Activated CD4-positive, alpha-beta T cell treated with anti-CD3 and anti-CD28 coated beads for 36 hours (primary cell): Measurements from ENCODE around the gene CCDC149. TPM values are rescaled to one million over a fixed set of nuclear protein-coding genes. Genes with fewer than 3 reads are reported as not detected.

ENCODE experiments used
- ATAC-seq: fragments of 200-7000 bp; cut with Tn5 transposase; one replicate; pipeline ENCODE4 v1.10.0; 2021; ENCODE audit warnings: mild to moderate bottlenecking, moderate library complexity
- CTCF ChIA-PET: fragments of 350-600 bp; sonication (Branson Sonifier 250); formaldehyde crosslinking; loops from one replicate; lab custom pipeline; 2021; ENCODE audit warnings: antibody characterized with exemption; lab: Charles Lee
- POLR2A ChIA-PET: fragments of 350-600 bp; sonication (Branson Sonifier 250); formaldehyde crosslinking; loops from one replicate; lab custom pipeline; 2021; ENCODE audit warnings: antibody characterized with exemption, inconsistent platforms; lab: Charles Lee
- DNase-seq: peaks from one replicate; pipeline ENCODE4 v3.0.0-alpha.2; 2020
- H3K27ac Mint-ChIP-seq: one replicate; pipeline ENCODE4 v1.8.0; 2021; ENCODE audit warnings: mixed read lengths
- H3K27me3 Mint-ChIP-seq: one replicate; pipeline ENCODE4 v1.8.0; 2021; ENCODE audit warnings: mixed read lengths
- H3K36me3 Mint-ChIP-seq: one replicate; pipeline ENCODE4 v1.8.0; 2021; ENCODE audit warnings: low read depth, mixed read lengths
- H3K4me1 Mint-ChIP-seq: one replicate; pipeline ENCODE4 v1.8.0; 2021; ENCODE audit warnings: mixed read lengths
- H3K4me3 Mint-ChIP-seq: one replicate; pipeline ENCODE4 v1.8.0; 2021; ENCODE audit warnings: mild to moderate bottlenecking, moderate library complexity, mixed read lengths
- H3K9me3 Mint-ChIP-seq: one replicate; pipeline ENCODE4 v1.8.0; 2021; ENCODE audit warnings: low read depth, mixed read lengths
- intact Hi-C, 2 experiments: fragments of 100-400 bp; cut with DNase I in 1 of 2; cut with micrococcal nuclease in 1 of 2; formaldehyde crosslinking; loops; one replicate each; pipeline versions ENCODE4 v1.14.2 to v1.15.1; 2022 to 2024; cut with DNase I, micrococcal nuclease
- total RNA-seq, 2 experiments: library from RNA; stranded (reverse); gene quantifications; one replicate each; pipeline ENCODE4 v1.2.3, GENCODE V29; 2021

The CCDC149 gene
- total RNA-seq, 2 experiments from 2014 or later: 0.14 to 0.16 TPM

DNA sequence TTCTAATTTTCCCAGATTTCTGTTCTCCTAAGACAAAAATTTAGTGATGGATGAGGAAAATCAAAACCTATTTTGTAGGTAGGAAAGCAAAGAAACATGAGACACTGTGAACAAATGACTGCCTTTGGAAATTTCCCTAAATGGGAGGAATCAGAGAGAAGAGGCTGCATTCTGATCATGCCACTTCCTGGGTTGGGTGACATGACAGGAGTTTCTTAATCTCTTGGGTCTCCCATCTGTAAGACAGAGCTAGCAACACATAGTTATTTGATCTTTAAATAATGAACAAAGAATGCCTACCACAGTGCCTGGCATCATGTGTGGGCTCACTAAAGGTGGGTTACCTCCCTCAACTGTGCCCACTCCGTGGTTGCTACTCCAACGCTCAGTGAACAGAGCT, 57.1 kb downstream of the CCDC149 start:
- intact Hi-C loops: no loop called here
- Mint-ChIP-seq H3K4me3 (no peak overlapping the region), H3K27me3 (peaks cover 2% of the 10 kb centered on the region), H3K4me1 (no peaks in the 10 kb centered on the region), H3K27ac (no peak overlapping the region), H3K36me3 (no peaks in the 10 kb centered on the region), H3K9me3 (no peaks in the 10 kb centered on the region)
- CTCF ChIA-PET: no interaction called here
- ATAC-seq (no peak), DNase-seq (no peak)
- POLR2A ChIA-PET: no interaction called here

DNA sequence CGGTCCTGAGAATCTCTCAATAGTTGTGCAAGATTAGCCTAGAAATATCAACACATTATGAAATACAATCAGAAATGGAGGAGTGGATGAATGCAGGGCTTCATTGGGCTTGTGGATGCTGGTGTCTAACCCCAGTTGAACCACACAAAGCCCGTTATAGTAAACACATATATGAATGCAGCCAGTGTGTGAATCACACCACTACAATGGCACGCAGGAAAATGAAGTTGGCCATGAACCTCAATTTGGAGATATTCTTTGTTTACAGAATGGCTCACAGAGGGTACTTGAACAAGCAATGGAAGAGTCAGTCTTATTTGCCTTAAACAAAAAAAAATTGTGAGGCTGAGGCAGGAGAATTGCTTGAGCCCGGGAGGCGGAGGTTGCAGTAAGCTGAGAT, 59.7 kb downstream of the CCDC149 start:
- DNase-seq: no peak
- ChIA-PET CTCF (no interaction called here), POLR2A (no interaction called here)
- H3K4me1 Mint-ChIP-seq: no peaks in the 10 kb centered on the region
- ATAC-seq: no peak
- H3K36me3 Mint-ChIP-seq: no peaks in the 10 kb centered on the region
- no peaks in the 10 kb centered on the region for H3K9me3 Mint-ChIP-seq
- no peak overlapping the region for H3K4me3 Mint-ChIP-seq
- intact Hi-C loops: no loop called here
- H3K27ac Mint-ChIP-seq: no peak overlapping the region
- H3K27me3 Mint-ChIP-seq: peaks cover 2% of the 10 kb centered on the region

DNA sequence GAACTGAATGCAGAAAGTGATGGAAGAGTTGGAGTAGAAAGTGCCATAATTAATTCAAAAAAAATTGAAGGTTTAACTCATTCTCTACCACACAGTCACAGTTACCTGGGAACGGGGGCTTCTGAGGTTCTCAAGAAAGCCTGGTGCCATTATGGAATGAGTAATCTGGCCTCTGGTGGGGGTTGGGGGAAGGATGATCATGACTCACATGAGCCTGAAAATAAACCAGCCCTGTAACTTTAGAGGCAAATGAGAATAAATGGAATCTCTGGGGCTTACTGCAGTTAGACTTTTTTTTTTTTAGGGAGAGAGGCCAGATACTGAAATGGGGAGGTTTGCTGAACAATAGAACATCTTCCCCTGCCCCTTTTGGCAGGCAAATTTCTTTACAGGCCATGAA, 62.2 kb downstream of the CCDC149 start:
- ChIA-PET POLR2A (no interaction called here), CTCF (no interaction called here)
- intact Hi-C loops: no loop called here
- no peak for ATAC-seq
- Mint-ChIP-seq H3K36me3 (no peaks in the 10 kb centered on the region), H3K4me3 (no peak overlapping the region), H3K9me3 (no peaks in the 10 kb centered on the region), H3K27ac (no peak overlapping the region), H3K4me1 (no peaks in the 10 kb centered on the region), H3K27me3 (peaks cover 2% of the 10 kb centered on the region)
- peak; percentile 16 for DNase-seq

DNA sequence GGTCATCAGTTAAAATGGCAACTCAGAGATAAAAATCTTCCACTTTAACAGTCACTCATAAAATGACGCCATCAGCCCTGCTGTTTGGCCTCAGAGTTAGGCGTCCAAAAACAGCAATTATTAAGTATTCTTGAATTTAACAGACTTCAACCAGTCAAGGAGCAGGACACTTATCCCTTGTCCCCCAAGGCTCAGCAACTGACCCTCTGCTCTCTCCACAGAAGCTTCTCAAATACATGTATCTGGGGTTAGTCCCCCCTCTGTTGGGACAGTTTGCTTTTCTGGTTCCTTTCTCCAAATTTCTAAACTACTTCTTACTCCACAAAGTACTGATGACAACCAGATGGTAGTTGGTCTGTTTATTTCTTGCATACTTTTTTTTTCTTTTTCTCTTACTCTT, 63.1 kb downstream of the CCDC149 start:
- DNase-seq (no peak), ATAC-seq (no peak)
- ChIA-PET POLR2A (no interaction called here), CTCF (no interaction called here)
- intact Hi-C loops: no loop called here
- no peak overlapping the region for H3K27ac Mint-ChIP-seq
- H3K4me3 Mint-ChIP-seq: no peak overlapping the region
- H3K9me3 Mint-ChIP-seq: no peaks in the 10 kb centered on the region
- peaks cover 2% of the 10 kb centered on the region for H3K27me3 Mint-ChIP-seq
- H3K4me1 Mint-ChIP-seq: no peaks in the 10 kb centered on the region
- no peaks in the 10 kb centered on the region for H3K36me3 Mint-ChIP-seq

DNA sequence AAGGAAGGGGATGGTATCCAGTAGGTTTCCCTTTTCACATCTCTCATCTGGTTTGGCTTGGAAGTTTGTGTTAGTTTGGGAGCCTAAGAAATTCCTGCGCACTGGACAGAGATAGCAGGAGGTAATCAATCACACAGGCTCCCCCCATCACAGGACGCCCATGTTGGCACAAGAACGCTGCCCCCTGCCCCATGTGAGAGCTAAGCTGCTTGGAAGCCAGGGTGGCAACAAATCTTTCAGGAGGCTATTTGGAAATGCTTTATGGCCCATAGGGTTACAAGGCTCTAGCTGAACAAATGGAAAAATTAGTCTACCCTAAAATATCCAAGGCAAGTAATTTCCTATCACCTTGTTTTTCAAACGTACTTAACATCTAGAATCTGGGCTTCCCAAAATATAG, 63.5 kb downstream of the CCDC149 start:
- no peak for ATAC-seq
- no peaks in the 10 kb centered on the region for H3K36me3 Mint-ChIP-seq
- intact Hi-C loops: no loop called here
- no peaks in the 10 kb centered on the region for H3K4me1 Mint-ChIP-seq
- H3K4me3 Mint-ChIP-seq: no peak overlapping the region
- ChIA-PET CTCF (no interaction called here), POLR2A (no interaction called here)
- DNase-seq: no peak
- H3K9me3 Mint-ChIP-seq: no peaks in the 10 kb centered on the region
- no peak overlapping the region for H3K27ac Mint-ChIP-seq
- H3K27me3 Mint-ChIP-seq: peaks cover 2% of the 10 kb centered on the region

DNA sequence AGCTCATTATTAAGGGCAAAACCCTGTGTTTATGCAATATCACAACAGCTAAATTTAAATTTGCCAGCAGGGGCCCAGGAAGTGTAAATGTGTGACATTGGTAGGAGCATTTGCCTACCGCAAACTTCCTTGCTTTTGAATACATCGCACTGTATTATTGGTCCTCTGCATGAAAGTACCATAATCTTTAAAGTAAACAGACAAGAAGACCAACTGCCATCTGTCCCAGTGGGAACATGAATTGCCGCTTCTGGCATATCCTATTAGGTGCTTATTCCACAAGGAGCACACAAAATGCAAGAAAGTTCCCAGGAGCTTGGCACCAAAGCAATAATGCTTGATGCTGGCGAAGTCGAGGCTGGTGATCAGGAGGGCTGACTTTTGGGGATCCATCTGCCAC, 66.1 kb downstream of the CCDC149 start:
- POLR2A ChIA-PET: no interaction called here

DNA sequence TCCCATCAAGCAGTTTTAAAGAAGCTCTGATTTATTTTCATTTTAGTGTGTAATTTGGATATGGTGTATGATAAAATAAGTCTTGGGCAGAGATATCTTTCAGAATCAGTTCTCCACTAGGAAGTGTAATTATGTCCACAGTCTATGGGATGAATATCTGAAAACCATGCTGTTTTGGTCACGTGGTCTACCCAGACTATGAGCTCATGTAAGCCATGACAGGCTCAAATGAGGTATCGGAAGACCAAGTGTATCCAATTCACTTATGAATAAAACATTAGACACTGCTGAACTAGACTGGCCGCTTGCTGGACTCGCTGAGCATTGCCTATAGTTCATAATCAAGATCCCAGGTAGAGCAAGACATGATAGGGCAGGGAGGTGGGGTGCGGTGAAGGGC, 66.9 kb downstream of the CCDC149 start:
- no peaks in the 10 kb centered on the region for H3K9me3 Mint-ChIP-seq
- no peak overlapping the region for H3K27ac Mint-ChIP-seq
- H3K36me3 Mint-ChIP-seq: no peaks in the 10 kb centered on the region
- POLR2A ChIA-PET: no interaction called here
- CTCF ChIA-PET: no interaction called here
- intact Hi-C loops: no loop called here
- no peak for DNase-seq
- no peaks in the 10 kb centered on the region for H3K27me3 Mint-ChIP-seq
- ATAC-seq: no peak
- no peaks in the 10 kb centered on the region for H3K4me1 Mint-ChIP-seq
- no peak overlapping the region for H3K4me3 Mint-ChIP-seq

More for the DNA sequence above, 66.1 kb downstream of the CCDC149 start:
- Mint-ChIP-seq H3K36me3 (no peaks in the 10 kb centered on the region), H3K9me3 (no peaks in the 10 kb centered on the region), H3K4me1 (no peaks in the 10 kb centered on the region), H3K27me3 (no peaks in the 10 kb centered on the region), H3K4me3 (no peak overlapping the region), H3K27ac (no peak overlapping the region)
- intact Hi-C loops: no loop called here
- ATAC-seq (no peak), DNase-seq (no peak)
- CTCF ChIA-PET: no interaction called here

DNA sequence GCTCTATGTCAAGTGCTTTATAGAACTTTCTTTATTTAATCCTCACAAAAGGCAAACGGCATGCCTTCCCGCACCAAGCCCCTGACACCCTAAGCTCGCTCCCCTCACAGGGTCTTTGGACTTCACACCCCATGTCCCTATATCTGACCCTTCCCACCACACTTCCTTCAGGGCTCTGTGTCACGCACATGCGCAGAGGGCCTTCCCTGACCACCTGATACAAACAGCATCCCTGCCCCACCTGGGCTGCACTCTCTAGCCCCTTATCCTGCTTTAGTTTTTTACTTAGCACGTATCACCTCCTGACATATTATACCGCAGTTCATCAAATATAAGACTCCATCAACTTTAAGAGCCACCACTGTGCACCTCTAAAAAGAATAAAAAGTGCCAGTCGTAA, 67.7 kb downstream of the CCDC149 start:
- no peak for DNase-seq
- no peaks in the 10 kb centered on the region for H3K27me3 Mint-ChIP-seq
- no peak for ATAC-seq
- CTCF ChIA-PET: no interaction called here
- no peaks in the 10 kb centered on the region for H3K9me3 Mint-ChIP-seq
- intact Hi-C loops: no loop called here
- H3K36me3 Mint-ChIP-seq: no peaks in the 10 kb centered on the region
- H3K27ac Mint-ChIP-seq: no peak overlapping the region
- H3K4me1 Mint-ChIP-seq: no peaks in the 10 kb centered on the region
- no peak overlapping the region for H3K4me3 Mint-ChIP-seq
- POLR2A ChIA-PET: no interaction called here

DNA sequence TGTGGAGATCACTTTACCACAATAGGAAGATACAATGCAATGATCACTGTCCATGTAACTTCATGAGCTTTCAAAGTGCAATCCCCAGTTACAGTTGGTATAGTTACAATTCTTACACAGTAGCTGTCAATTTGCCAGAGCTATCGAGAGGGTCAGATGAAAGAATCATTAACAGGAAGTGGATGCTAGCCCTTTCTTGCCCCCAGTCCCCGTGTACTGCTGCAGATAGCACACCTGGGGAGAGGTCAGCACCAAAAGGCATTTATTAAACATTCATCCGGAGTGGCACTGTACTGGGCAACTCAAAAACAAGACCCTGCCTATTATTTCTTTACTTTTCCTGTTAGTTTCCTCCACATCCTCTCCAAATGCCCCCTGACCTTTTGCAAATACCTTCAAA, 69.7 kb downstream of the CCDC149 start:
- POLR2A ChIA-PET: no interaction called here
- CTCF ChIA-PET: no interaction called here
- Mint-ChIP-seq H3K27me3 (no peaks in the 10 kb centered on the region), H3K36me3 (no peaks in the 10 kb centered on the region), H3K27ac (no peak overlapping the region), H3K4me3 (no peak overlapping the region), H3K9me3 (no peaks in the 10 kb centered on the region), H3K4me1 (no peaks in the 10 kb centered on the region)
- ATAC-seq (no peak), DNase-seq (no peak)
- intact Hi-C loops: no loop called here

DNA sequence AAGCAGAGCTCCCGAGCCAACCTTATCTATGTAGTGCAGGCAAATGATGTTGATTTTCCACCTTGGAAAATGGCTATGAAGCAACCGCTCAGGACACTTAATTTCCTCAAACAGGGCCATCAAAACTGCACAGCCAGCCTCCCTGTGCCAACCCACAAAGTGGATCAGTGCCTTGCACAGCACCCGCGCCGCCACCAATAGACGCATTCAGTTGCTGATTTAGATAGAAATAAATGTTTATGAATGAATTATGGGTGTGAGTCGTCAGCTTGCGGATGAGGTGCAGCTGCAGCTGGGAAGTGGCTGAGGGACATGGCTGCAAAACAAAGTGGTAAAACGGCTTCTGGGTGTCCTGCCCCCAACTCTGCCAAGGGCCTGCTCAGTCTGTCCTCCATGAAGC, 70.5 kb downstream of the CCDC149 start:
- intact Hi-C loops: no loop called here
- Mint-ChIP-seq H3K4me1 (no peaks in the 10 kb centered on the region), H3K4me3 (no peak overlapping the region), H3K27ac (no peak overlapping the region), H3K36me3 (no peaks in the 10 kb centered on the region), H3K27me3 (no peaks in the 10 kb centered on the region), H3K9me3 (no peaks in the 10 kb centered on the region)
- ChIA-PET POLR2A (no interaction called here), CTCF (no interaction called here)
- ATAC-seq (no peak), DNase-seq (no peak)

DNA sequence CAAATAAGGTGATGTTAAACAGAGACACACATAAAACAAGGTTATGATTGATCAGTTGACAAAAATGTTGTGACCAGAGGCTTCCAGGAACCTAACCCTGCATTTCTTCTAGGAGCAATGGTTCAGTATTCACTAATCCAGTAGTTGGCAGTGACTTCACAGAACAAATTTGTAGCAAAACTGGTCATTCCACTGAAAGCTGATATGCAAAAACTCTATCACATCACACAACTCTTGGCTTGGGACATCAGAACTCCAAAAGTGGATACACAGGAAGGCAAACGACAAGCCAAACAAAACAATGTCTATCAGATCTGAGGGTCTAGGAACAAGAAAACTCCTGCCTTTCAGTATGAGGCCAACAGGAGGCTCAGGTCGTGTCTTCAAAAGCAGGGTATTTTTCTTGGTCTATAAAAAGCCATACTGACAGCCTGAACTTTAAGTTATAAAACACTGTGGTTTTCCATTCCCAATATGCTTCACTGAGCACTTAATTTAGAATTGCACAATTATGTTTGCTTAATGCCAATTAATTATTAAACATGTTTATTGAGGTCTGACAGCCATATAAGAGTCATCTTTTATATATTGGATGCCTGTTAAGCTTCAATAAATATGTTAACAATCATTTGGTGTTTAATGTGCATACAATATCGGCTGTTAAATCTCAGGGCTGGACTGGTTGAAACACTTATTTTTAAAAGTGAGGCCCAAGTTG, 71.9 kb downstream of the CCDC149 start:
- no peak overlapping the region for H3K27ac Mint-ChIP-seq
- no peaks in the 10 kb centered on the region for H3K27me3 Mint-ChIP-seq
- no peak for ATAC-seq
- no peak for DNase-seq
- no peak overlapping the region for H3K4me3 Mint-ChIP-seq
- H3K4me1 Mint-ChIP-seq: no peaks in the 10 kb centered on the region
- no peaks in the 10 kb centered on the region for H3K9me3 Mint-ChIP-seq
- ChIA-PET CTCF (no interaction called here), POLR2A (no interaction called here)
- H3K36me3 Mint-ChIP-seq: no peaks in the 10 kb centered on the region
- intact Hi-C loops: no loop called here

DNA sequence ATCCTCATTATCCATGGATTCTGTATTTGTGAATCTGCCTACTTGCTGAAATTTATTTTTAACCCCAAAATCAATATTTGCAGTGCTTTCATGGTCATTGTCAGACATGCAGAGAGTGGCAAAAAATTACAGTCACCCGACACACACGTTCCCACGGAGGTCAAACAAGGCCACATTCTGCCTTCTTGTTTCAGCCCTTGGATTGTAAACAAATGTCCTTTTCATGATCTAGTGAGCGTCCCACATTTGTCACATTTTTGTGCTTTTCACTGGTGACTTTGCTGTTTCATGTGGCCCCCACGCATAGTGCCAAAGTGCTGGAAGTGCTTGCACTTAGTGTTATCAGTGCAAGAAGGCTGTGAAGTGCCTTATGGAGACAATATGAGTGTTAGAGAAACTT, 72.5 kb downstream of the CCDC149 start:
- H3K9me3 Mint-ChIP-seq: no peaks in the 10 kb centered on the region
- intact Hi-C loops: no loop called here
- POLR2A ChIA-PET: no interaction called here

DNA sequence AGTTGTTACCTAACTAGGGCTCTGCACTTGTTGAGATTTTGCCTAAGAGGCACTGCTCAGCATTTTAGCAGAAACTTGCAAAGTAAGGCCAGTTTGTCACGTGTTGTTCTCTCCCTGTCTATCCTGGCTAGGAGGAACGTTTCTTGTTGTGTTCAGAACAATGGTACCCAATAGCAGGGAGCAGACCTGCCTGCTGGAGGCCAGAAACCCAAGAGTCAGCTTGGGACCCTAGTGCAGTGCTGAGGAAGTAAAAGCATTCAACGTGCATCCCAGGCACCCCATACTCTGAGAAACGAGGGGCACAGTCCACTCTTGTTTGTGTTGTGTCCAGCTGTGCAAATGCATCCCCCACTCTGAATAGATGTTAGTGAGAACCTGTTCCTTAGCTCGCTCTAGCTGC, 75.1 kb downstream of the CCDC149 start:
- ATAC-seq (no peak), DNase-seq (no peak)
- ChIA-PET CTCF (no interaction called here), POLR2A (no interaction called here)
- H3K4me1 Mint-ChIP-seq: no peaks in the 10 kb centered on the region
- no peaks in the 10 kb centered on the region for H3K36me3 Mint-ChIP-seq
- no peak overlapping the region for H3K27ac Mint-ChIP-seq
- H3K4me3 Mint-ChIP-seq: no peak overlapping the region
- H3K9me3 Mint-ChIP-seq: no peaks in the 10 kb centered on the region
- no peaks in the 10 kb centered on the region for H3K27me3 Mint-ChIP-seq
- intact Hi-C loops: no loop called here

More for the DNA sequence above, 72.5 kb downstream of the CCDC149 start:
- H3K4me3 Mint-ChIP-seq: no peak overlapping the region
- H3K36me3 Mint-ChIP-seq: no peaks in the 10 kb centered on the region
- no peak overlapping the region for H3K27ac Mint-ChIP-seq
- H3K27me3 Mint-ChIP-seq: no peaks in the 10 kb centered on the region
- CTCF ChIA-PET: no interaction called here
- no peaks in the 10 kb centered on the region for H3K4me1 Mint-ChIP-seq
- ATAC-seq: no peak
- DNase-seq: no peak
